ENCODE measurements around the gene FAT3. TPM values are rescaled to one million over a fixed set of nuclear protein-coding genes. Genes with fewer than 3 reads are reported as not detected.

Gene FAT3
- total RNA-seq, 4 donors from 2014 or later, result 0.11 to 2.0 (median 0.18) TPM

GRCh38 chr11:92226331-92227229 is 2.0 kb downstream of the FAT3 start:
- no peak for DNase-seq
- Histone ChIP-seq H3K4me1 (peaks cover 4 to 22% of the 10 kb centered on the region in 2 donors), H3K4me3 (replicated peaks in 1 of 3) (no peak overlapping the region), H3K36me3 (no peaks in the 10 kb centered on the region), H3K27ac (no peak overlapping the region), H3K27me3 (peaks cover 7% of the 10 kb centered on the region), H3K9me3 (no peaks in the 10 kb centered on the region)
- 1 to 3% methylated on average over 32 to 62 of the region's 65 CpGs for WGBS, 2 donors
- no peak for TF ChIP-seq POLR2A (IDR thresholded peaks at IDR 0.05)
- TF ChIP-seq, protein P1, sequence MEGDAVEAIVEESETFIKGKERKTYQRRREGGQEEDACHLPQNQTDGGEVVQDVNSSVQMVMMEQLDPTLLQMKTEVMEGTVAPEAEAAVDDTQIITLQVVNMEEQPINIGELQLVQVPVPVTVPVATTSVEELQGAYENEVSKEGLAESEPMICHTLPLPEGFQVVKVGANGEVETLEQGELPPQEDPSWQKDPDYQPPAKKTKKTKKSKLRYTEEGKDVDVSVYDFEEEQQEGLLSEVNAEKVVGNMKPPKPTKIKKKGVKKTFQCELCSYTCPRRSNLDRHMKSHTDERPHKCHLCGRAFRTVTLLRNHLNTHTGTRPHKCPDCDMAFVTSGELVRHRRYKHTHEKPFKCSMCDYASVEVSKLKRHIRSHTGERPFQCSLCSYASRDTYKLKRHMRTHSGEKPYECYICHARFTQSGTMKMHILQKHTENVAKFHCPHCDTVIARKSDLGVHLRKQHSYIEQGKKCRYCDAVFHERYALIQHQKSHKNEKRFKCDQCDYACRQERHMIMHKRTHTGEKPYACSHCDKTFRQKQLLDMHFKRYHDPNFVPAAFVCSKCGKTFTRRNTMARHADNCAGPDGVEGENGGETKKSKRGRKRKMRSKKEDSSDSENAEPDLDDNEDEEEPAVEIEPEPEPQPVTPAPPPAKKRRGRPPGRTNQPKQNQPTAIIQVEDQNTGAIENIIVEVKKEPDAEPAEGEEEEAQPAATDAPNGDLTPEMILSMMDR (IDR thresholded peaks at IDR 0.05), result no peak
- intact Hi-C loops (cut with DNase I), result no loop called here

GRCh38 chr11:92227230-92227814 is 2.7 kb downstream of the FAT3 start:
- H3K27me3 ChIP-seq, result peaks cover 7% of the 10 kb centered on the region
- 9 to 12% methylated on average over 13 of the region's 13 CpGs for WGBS, 2 donors
- H3K9me3 ChIP-seq, result no peaks in the 10 kb centered on the region
- no peak overlapping the region for H3K27ac ChIP-seq
- peaks cover 4 to 22% of the 10 kb centered on the region in 2 donors for H3K4me1 ChIP-seq
- H3K4me3 ChIP-seq (replicated peaks in 1 of 3), result no peak overlapping the region
- TF ChIP-seq, protein P1 (IDR thresholded peaks at IDR 0.05), result no peak
- no peak for TF ChIP-seq POLR2A (IDR thresholded peaks at IDR 0.05)
- H3K36me3 ChIP-seq, result no peaks in the 10 kb centered on the region
- DNase-seq, result no peak
- intact Hi-C loops (cut with DNase I), result no loop called here

GRCh38 chr11:92227959-92228935 is 3.6 kb downstream of the FAT3 start:
- whole genome bisulfite sequencing, 2 donors, result 68 to 72% methylated on average over 6 of the region's 6 CpGs
- TF ChIP-seq, protein P1 (IDR thresholded peaks at IDR 0.05), result no peak
- no peak for TF ChIP-seq POLR2A (IDR thresholded peaks at IDR 0.05)
- Histone ChIP-seq H3K4me1 (peaks cover 4 to 22% of the 10 kb centered on the region in 2 donors), H3K9me3 (no peaks in the 10 kb centered on the region), H3K36me3 (no peaks in the 10 kb centered on the region), H3K4me3 (replicated peaks in 1 of 3) (no peak overlapping the region), H3K27me3 (peaks cover 7% of the 10 kb centered on the region), H3K27ac (no peak overlapping the region)
- intact Hi-C loops (cut with DNase I), result no loop called here
- no peak for DNase-seq

DNA sequence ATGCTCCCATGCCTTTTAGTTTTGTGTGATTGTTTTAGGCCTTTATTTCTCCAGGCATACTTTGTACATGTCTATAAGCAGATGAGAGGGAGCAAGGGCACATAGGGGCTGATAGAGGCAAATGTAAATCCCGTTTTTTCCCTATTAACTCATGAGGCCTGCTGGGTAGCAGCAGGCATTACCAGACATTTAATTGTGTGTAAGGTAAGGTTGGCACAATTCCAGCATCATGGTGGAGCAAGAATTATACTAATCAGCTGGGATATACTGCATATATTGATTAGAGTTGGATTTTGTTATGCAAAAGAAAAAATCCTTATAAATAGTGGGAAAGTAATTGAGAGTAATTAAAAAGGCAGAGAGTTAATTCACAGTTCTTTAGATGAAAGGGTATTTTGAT is 12.2 kb downstream of the FAT3 start:
- no peaks in the 10 kb centered on the region for H3K9me3 ChIP-seq
- DNase-seq, result no peak
- no peak overlapping the region for H3K27ac ChIP-seq
- H3K36me3 ChIP-seq, result no peaks in the 10 kb centered on the region
- 68 to 85% methylated on average over 1 of the region's 1 CpG for WGBS, 2 donors
- intact Hi-C loops (cut with DNase I), result no loop called here
- TF ChIP-seq POLR2A (IDR thresholded peaks at IDR 0.05), result no peak
- TF ChIP-seq, protein P1 (IDR thresholded peaks at IDR 0.05), result no peak
- H3K4me1 ChIP-seq, result no peaks in the 10 kb centered on the region
- H3K4me3 ChIP-seq (replicated peaks in 1 of 3), result no peak overlapping the region
- H3K27me3 ChIP-seq, result no peaks in the 10 kb centered on the region

All from thyroid gland (tissue), 4 donors.